Measurements from ENCODE around the gene SLC34A1. TPM values are rescaled to one million over a fixed set of nuclear protein-coding genes. Genes with fewer than 3 reads are reported as not detected.

Gene SLC34A1
- total RNA-seq, 4 donors from 2014 or later, result 0.12 TPM; not detected in 3

GRCh38 chr5:177367981-177368868 lies 16.0 kb upstream of the SLC34A1 start:
- peaks cover 0 to 87% (median 23%) of the 10 kb centered on the region in 3 donors for H3K4me1 ChIP-seq
- peak overlapping the region in 1 of 2 donors; percentile 59 for H3K4me3 ChIP-seq
- H3K27ac ChIP-seq, result peak overlapping the region in 2 of 4 donors; percentile 91 to 94
- TF ChIP-seq POLR2AphosphoS5 (IDR thresholded peaks at IDR 0.05) (no peak), EP300 (IDR thresholded peaks at IDR 0.05) (no peak), POLR2A (IDR thresholded peaks at IDR 0.05) (no peak)
- TF ChIP-seq, protein P1, sequence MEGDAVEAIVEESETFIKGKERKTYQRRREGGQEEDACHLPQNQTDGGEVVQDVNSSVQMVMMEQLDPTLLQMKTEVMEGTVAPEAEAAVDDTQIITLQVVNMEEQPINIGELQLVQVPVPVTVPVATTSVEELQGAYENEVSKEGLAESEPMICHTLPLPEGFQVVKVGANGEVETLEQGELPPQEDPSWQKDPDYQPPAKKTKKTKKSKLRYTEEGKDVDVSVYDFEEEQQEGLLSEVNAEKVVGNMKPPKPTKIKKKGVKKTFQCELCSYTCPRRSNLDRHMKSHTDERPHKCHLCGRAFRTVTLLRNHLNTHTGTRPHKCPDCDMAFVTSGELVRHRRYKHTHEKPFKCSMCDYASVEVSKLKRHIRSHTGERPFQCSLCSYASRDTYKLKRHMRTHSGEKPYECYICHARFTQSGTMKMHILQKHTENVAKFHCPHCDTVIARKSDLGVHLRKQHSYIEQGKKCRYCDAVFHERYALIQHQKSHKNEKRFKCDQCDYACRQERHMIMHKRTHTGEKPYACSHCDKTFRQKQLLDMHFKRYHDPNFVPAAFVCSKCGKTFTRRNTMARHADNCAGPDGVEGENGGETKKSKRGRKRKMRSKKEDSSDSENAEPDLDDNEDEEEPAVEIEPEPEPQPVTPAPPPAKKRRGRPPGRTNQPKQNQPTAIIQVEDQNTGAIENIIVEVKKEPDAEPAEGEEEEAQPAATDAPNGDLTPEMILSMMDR (IDR thresholded peaks at IDR 0.05), result no peak
- H3K27me3 ChIP-seq, result no peaks in the 10 kb centered on the region
- WGBS, 2 donors (ENCODE audit: low coverage in 1 of 2), result 90 to 99% methylated on average over 2 to 13 of the region's 29 CpGs
- no peaks in the 10 kb centered on the region for H3K9me3 ChIP-seq
- peaks cover 0 to 10% of the 10 kb centered on the region in 2 donors for H3K36me3 ChIP-seq
- ATAC-seq, result no peak

- Histone ChIP-seq H3K9me3 (no peaks in the 10 kb centered on the region), H3K27ac (peak overlapping the region in 1 of 4 donors; percentile 76), H3K27me3 (no peaks in the 10 kb centered on the region), H3K4me3 (no peak overlapping the region), H3K4me1 (peaks cover 0 to 79% (median 17%) of the 10 kb centered on the region in 3 donors), H3K36me3 (peaks cover 0 to 10% of the 10 kb centered on the region in 2 donors)
- ATAC-seq, result no peak
- 59 to 89% methylated on average over 4 of the region's 5 CpGs for WGBS, 2 donors (ENCODE audit: low coverage in 1 of 2)
- no peak for TF ChIP-seq POLR2A (IDR thresholded peaks at IDR 0.05)
- no peak for TF ChIP-seq EP300 (IDR thresholded peaks at IDR 0.05)
- TF ChIP-seq, protein P1 (IDR thresholded peaks at IDR 0.05), result peak in 3 of 4 experiments; percentile 31 to 51 (median 50)
Observed at GRCh38 chr5:177368869-177369644, 15.2 kb upstream of the SLC34A1 start.

GRCh38 chr5:177369645-177370440 lies 14.4 kb upstream of the SLC34A1 start:
- H3K9me3 ChIP-seq, result no peaks in the 10 kb centered on the region
- no peak for ATAC-seq
- H3K4me3 ChIP-seq, result no peak overlapping the region
- H3K4me1 ChIP-seq, result peaks cover 0 to 71% (median 17%) of the 10 kb centered on the region in 3 donors
- WGBS, 2 donors (ENCODE audit: low coverage in 1 of 2), result 42 to 43% methylated on average over 4 to 7 of the region's 11 CpGs
- no peak for TF ChIP-seq EP300 (IDR thresholded peaks at IDR 0.05)
- no peak for TF ChIP-seq POLR2A (IDR thresholded peaks at IDR 0.05)
- TF ChIP-seq POLR2AphosphoS5 (IDR thresholded peaks at IDR 0.05), result no peak
- TF ChIP-seq, protein P1 (IDR thresholded peaks at IDR 0.05), result no peak
- peak overlapping the region in 3 of 4 donors; percentile 53 to 76 (median 59) for H3K27ac ChIP-seq
- peaks cover 0 to 10% of the 10 kb centered on the region in 2 donors for H3K36me3 ChIP-seq
- H3K27me3 ChIP-seq, result peaks cover 1% of the 10 kb centered on the region

DNA sequence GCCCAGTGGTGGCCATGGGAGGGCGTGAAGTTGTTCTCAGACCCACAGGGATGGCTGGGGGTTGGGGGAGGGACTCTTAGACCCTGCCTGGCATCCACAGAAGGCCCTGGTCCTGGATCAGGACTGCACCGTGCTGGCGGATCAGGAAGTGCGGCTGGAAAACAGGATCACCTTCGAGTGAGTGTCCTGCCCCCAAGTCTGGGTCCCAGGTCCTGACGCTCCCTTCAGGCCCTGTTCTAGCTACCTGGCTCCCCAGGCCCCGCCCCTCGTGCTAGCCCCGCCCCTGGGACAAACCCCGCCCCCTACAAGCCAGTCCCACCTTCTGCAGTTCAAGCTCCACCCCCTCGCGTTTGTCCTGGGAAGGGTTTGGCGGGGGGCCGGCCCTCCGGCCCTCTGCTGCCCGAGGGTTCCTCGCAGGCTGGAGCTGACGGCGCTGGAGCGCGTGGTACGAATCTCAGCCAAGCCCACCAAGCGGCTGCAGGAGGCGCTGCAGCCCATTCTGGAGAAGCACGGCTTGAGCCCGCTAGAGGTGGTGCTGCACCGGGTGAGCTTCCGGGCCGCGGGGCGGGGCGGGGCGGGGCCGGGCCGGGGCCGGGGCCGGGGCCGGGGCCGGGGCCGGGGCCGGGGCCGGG lies 13.6 kb upstream of the SLC34A1 start:
- peak overlapping the region in 3 of 4 donors; percentile 53 to 76 (median 64) for H3K27ac ChIP-seq
- ATAC-seq, result peak; percentile 61
- 0 to 70% methylated on average over 2 to 3 of the region's 42 CpGs for whole genome bisulfite sequencing, 2 donors (ENCODE audit: low coverage in 1 of 2)

More for the DNA sequence above, 13.6 kb upstream of the SLC34A1 start:
- Histone ChIP-seq H3K4me1 (peaks cover 0 to 65% (median 17%) of the 10 kb centered on the region in 3 donors), H3K36me3 (peaks cover 0 to 10% of the 10 kb centered on the region in 2 donors), H3K4me3 (peak overlapping the region; percentile 34 to 49), H3K27me3 (peaks cover 7% of the 10 kb centered on the region), H3K9me3 (no peaks in the 10 kb centered on the region)
- TF ChIP-seq, protein P1 (IDR thresholded peaks at IDR 0.05), result peak in 3 of 4 experiments; percentile 64 to 67 (median 65)
- no peak for TF ChIP-seq POLR2AphosphoS5 (IDR thresholded peaks at IDR 0.05)

Measured in gastroesophageal sphincter (tissue), 4 donors.